ENCODE results near the gene DDC.

DDC gene

DNA sequence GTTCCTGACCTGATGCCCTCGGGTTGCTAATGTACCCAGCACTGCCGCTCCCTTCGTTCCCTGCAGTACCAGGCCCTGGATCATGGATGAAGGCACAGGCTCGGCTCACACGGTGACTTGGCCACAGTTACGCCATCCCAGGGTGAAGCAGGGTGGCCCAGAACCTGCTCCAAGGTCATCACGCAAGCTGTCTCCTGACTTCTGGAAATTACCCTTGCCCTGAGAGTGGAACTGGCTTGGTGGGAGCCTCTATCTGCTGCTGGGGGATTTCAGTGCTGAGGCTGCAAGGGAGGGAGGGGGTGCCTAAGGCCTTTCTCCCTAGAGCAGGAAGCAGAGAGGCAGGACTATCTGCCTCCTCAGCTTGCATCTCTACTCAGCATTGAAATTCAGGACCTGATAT, 151.6 kb downstream of the DDC start:
- DNase-seq (ENCODE audit: low read depth in 3 of 3): no peak

DNA sequence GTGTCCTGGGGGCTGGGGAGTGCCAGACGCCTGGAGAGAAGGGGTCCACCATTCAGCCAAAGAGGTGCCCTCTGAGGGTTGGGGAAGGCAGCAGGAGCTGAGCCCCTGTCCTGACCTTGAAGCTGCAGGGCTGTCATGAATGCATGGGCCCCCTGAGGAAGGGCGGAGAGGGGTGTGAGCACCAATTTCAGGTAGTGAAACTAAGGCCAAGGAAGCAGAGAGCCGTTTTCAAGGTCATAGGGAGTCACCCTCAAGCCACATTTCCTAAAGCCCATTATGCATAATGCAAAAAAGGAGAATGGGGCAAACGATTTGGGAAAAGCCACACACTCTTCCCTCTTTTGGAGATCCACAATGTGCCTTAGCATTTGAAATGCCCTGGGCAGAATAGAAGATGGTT, 152.2 kb downstream of the DDC start:
- no peak for DNase-seq (ENCODE audit: low read depth in 3 of 3)

DNA sequence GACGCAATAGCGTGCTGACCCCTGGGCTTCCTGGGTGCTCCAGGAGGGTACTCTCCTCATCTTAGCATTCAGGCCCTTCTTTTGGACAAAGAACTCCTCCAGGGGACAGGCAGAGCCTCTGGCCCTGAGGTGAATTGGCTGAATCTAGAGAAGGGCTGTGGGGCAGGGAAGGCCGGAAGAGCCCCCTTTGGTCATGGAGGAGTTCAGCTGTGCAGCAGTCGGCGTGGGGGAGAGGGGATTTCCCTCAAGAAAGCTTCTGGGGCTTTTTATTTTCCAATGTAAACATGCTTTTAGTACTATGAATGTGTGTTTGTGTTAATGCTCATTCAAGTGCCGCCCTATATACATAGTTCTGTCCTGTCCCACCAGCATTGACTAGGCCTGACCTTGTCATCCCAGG, 153.9 kb downstream of the DDC start:
- no peak for DNase-seq (ENCODE audit: low read depth in 3 of 3)

DNA sequence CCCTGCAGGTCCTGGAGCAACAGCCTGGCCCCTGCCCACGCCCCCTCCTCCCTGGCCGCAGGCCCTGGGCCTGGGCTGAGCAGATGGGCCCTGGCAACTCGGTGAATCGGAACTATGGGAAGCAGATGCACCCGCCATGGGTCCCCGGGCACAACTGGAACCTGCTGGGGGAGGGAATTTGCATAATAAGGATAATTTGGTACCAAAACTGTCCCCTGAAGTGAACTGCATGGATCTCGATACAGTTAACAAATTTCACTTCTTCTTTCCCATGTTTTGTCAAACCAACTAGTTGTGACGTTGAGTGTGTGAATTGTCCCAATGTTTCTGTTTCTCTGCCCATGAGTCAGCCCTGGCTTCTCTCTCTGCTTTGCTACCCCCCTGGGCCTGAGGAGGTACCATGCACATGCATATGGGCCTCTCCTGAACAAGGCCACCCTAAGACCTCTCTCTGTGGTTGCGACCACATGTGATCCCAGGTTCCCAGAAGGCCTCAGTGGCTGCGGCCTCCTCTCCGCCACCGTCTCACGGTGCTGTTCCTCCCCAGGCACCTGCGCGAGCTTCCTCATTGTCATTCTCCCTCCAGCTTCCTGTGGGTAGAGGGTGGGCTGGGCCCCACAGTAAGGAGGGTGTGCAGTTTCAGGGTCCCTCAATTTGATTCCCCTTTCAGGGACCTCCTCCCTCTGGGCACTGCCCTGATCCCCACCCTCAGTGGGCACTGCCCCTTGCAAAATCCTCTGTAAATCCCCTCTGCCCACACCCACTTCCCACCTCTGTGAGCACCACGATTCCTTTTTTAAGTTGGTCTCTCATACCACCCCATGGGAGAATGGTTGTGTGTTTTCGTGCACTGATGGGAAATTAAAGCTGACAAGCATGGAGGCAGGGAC, 155.1 kb downstream of the DDC start:
- no peak for DNase-seq (ENCODE audit: low read depth in 3 of 3)

Data from stimulated activated CD4-positive, alpha-beta T cell treated with anti-CD3 and anti-CD28 coated beads, TNF-alpha, amount 100 ng/mL, for 48 hours (primary cell).